Body of pancreas (tissue), 4 donors: ENCODE results near the gene DDO.

ENCODE experiments used
- POLR2A ChIP-seq, 3 donors: fragments of 450-650 bp; IDR thresholded peaks; one replicate each; pipeline ENCODE4 v1.6.1; 2016; ENCODE audit warnings: antibody characterized with exemption in 3 of 3, mild to moderate bottlenecking in 2 of 3
- TF ChIP-seq, protein P1 (sequence below), 7 experiments: fragments of 450-650 bp in 4 of 7; fragments of 200-600 bp in 3 of 7; sonication (generic) in 3 of 7; IDR thresholded peaks; one replicate each; pipeline ENCODE4 v1.5.1; 2016 to 2019; ENCODE audit warnings: antibody characterized with exemption in 7 of 7

DNA sequence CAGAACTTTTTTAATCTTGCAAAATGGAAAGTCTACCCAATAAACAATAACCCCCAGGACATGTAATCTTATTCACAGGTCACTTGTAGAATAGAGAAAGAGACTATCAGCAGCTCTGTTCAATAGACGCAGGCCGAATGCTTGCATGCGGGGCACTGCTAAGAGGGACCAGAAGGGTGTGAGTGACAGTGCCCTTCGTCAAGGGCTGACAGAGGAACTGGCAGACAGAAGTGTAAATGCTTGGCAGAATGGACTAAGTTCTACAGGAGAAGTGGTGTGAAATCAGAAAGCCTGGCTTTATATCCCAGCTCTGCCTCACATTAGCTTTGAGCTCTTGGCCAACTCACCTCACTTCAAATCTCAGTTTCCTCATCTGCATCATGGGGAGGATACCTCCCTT is 21.0 kb downstream of the DDO start:
- no peak for TF ChIP-seq POLR2A (IDR thresholded peaks at IDR 0.05)
- TF ChIP-seq, protein P1, sequence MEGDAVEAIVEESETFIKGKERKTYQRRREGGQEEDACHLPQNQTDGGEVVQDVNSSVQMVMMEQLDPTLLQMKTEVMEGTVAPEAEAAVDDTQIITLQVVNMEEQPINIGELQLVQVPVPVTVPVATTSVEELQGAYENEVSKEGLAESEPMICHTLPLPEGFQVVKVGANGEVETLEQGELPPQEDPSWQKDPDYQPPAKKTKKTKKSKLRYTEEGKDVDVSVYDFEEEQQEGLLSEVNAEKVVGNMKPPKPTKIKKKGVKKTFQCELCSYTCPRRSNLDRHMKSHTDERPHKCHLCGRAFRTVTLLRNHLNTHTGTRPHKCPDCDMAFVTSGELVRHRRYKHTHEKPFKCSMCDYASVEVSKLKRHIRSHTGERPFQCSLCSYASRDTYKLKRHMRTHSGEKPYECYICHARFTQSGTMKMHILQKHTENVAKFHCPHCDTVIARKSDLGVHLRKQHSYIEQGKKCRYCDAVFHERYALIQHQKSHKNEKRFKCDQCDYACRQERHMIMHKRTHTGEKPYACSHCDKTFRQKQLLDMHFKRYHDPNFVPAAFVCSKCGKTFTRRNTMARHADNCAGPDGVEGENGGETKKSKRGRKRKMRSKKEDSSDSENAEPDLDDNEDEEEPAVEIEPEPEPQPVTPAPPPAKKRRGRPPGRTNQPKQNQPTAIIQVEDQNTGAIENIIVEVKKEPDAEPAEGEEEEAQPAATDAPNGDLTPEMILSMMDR (IDR thresholded peaks at IDR 0.05): no peak
